Activated CD8-positive, alpha-beta T cell treated with anti-CD3 and anti-CD28 coated beads for 36 hours (primary cell): Measurements from ENCODE around the gene CDH2. TPM values are rescaled to one million over a fixed set of nuclear protein-coding genes. Genes with fewer than 3 reads are reported as not detected.

Experiments
- ATAC-seq: fragments of 200-7000 bp; cut with Tn5 transposase; one replicate; pipeline ENCODE4 v1.10.0; 2021; ENCODE audit warnings: mild to moderate bottlenecking, moderate library complexity
- CTCF ChIA-PET: fragments of 350-600 bp; sonication (Branson Sonifier 250); formaldehyde crosslinking; loops from one replicate; lab custom pipeline; 2021; ENCODE audit warnings: antibody characterized with exemption; lab: Charles Lee
- POLR2A ChIA-PET: fragments of 350-600 bp; sonication (Branson Sonifier 250); formaldehyde crosslinking; loops from one replicate; lab custom pipeline; 2021; ENCODE audit warnings: antibody characterized with exemption; lab: Charles Lee
- DNase-seq: peaks from one replicate; pipeline ENCODE4 v3.0.0-alpha.2; 2020
- H3K27ac Mint-ChIP-seq: one replicate; pipeline ENCODE4 v1.8.0; 2021; ENCODE audit warnings: mild to moderate bottlenecking, mixed read lengths
- H3K27me3 Mint-ChIP-seq: one replicate; pipeline ENCODE4 v1.8.0; 2021; ENCODE audit warnings: mixed read lengths
- H3K36me3 Mint-ChIP-seq: one replicate; pipeline ENCODE4 v1.8.0; 2021; ENCODE audit warnings: low read depth, mixed read lengths
- H3K4me1 Mint-ChIP-seq: one replicate; pipeline ENCODE4 v1.8.0; 2021; ENCODE audit warnings: low read depth, mixed read lengths
- H3K4me3 Mint-ChIP-seq: one replicate; pipeline ENCODE4 v1.8.0; 2021; ENCODE audit warnings: mild to moderate bottlenecking, moderate library complexity, mixed read lengths
- H3K9me3 Mint-ChIP-seq: one replicate; pipeline ENCODE4 v1.8.0; 2021; ENCODE audit warnings: mixed read lengths
- intact Hi-C: fragments of 100-400 bp; cut with micrococcal nuclease; formaldehyde crosslinking; loops from one replicate; pipeline ENCODE4 v1.10.0; 2022
- total RNA-seq, 2 experiments: library from RNA; stranded (reverse); gene quantifications; one replicate each; pipeline ENCODE4 v1.2.3, GENCODE V29; 2021
- TF ChIP-seq, protein P1 (sequence below): fragments of 200-600 bp; IDR thresholded peaks from one replicate; pipeline ENCODE4 v1.8.0; 2022; ENCODE audit warnings: antibody characterized with exemption, mild to moderate bottlenecking

The CDH2 gene
- total RNA-seq, 2 experiments from 2014 or later: 0.18 TPM; not detected in 1

DNA sequence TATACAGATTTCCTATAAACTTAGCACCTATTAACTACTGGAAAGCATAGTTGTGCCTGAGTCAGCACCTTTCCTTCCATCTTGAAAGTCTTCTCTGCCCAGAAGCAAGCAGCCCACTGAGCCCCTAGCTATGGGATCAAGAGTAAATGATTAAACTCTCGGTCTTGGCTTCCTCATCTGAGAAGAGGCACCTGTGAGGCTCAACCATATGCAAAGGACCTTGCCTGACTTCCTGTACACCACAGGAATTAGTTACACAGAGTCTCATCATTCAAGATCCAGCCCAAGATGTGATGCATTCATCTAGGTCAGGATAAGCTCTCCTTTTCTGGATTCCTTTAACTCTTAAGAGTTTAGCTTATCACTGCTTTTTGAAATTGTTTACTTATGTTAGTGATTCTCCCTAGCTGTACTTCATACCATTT is 96.0 kb downstream of the CDH2 start:
- DNase-seq (no peak), ATAC-seq (no peak)
- ChIA-PET CTCF (interaction anchor here (0.8 kb wide), 1 partner anchor 16 kb away, joined by 3 read pairs; no protein-coding TSS in a partner anchor), POLR2A (no interaction called here)
- TF ChIP-seq, protein P1, sequence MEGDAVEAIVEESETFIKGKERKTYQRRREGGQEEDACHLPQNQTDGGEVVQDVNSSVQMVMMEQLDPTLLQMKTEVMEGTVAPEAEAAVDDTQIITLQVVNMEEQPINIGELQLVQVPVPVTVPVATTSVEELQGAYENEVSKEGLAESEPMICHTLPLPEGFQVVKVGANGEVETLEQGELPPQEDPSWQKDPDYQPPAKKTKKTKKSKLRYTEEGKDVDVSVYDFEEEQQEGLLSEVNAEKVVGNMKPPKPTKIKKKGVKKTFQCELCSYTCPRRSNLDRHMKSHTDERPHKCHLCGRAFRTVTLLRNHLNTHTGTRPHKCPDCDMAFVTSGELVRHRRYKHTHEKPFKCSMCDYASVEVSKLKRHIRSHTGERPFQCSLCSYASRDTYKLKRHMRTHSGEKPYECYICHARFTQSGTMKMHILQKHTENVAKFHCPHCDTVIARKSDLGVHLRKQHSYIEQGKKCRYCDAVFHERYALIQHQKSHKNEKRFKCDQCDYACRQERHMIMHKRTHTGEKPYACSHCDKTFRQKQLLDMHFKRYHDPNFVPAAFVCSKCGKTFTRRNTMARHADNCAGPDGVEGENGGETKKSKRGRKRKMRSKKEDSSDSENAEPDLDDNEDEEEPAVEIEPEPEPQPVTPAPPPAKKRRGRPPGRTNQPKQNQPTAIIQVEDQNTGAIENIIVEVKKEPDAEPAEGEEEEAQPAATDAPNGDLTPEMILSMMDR: no peak
- Mint-ChIP-seq H3K27ac (no peak overlapping the region), H3K36me3 (no peaks in the 10 kb centered on the region), H3K4me3 (no peak overlapping the region), H3K4me1 (no peaks in the 10 kb centered on the region), H3K9me3 (no peaks in the 10 kb centered on the region), H3K27me3 (no peaks in the 10 kb centered on the region)
- intact Hi-C loops: no loop called here

DNA sequence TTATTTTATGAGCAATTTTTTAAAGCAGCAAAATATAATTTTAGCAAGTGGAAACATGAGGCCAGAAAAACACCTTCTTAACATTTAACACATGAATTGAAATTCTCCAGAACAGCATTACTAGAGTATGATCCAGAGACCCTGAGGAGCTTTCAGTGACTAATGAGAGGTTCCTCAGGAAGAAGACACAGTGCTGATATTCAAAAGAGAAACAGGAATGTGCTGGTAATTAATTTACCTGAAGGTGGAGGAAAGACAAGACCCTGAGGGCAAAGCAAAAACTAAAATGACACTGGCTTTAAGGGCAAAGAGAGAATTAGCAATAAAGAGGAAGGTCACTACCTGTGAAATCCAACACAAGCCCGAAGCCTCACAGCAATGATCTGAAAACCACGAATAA is 97.0 kb downstream of the CDH2 start:
- Mint-ChIP-seq H3K27ac (no peak overlapping the region), H3K4me1 (no peaks in the 10 kb centered on the region), H3K36me3 (no peaks in the 10 kb centered on the region), H3K27me3 (no peaks in the 10 kb centered on the region), H3K9me3 (no peaks in the 10 kb centered on the region), H3K4me3 (no peak overlapping the region)
- intact Hi-C loops: loop anchor here (10.0 kb wide), 1 partner anchor 55 kb away; no protein-coding TSS in a partner anchor
- ATAC-seq (no peak), DNase-seq (no peak)
- ChIA-PET POLR2A (no interaction called here), CTCF (no interaction called here)
- TF ChIP-seq, protein P1: no peak

DNA sequence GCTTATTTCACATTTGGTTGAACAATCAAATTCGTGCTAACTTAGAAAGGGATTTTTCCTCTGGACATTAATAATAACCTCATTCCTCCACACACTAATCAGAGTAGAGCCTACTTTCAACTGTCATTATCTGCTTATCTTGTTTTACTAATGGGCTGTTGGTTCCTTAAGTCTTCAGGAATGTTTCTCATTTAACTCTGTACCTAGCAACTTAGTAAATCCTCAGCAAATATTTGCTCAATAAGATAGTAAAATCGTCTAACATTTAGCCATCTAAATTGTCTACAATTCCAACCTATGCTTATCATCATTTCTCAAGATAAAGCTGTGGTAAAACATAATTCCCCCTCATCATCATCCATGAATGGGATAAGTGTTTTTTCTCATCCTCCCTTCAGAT is 98.1 kb downstream of the CDH2 start:
- no peaks in the 10 kb centered on the region for H3K9me3 Mint-ChIP-seq
- DNase-seq (no peak), ATAC-seq (no peak)
- intact Hi-C loops: loop anchor here (10.0 kb wide), 1 partner anchor 56 kb away; no protein-coding TSS in a partner anchor
- ChIA-PET POLR2A (no interaction called here), CTCF (no interaction called here)
- no peaks in the 10 kb centered on the region for H3K4me1 Mint-ChIP-seq
- H3K27ac Mint-ChIP-seq: no peak overlapping the region
- TF ChIP-seq, protein P1: no peak
- no peaks in the 10 kb centered on the region for H3K27me3 Mint-ChIP-seq
- H3K36me3 Mint-ChIP-seq: no peaks in the 10 kb centered on the region
- H3K4me3 Mint-ChIP-seq: no peak overlapping the region

DNA sequence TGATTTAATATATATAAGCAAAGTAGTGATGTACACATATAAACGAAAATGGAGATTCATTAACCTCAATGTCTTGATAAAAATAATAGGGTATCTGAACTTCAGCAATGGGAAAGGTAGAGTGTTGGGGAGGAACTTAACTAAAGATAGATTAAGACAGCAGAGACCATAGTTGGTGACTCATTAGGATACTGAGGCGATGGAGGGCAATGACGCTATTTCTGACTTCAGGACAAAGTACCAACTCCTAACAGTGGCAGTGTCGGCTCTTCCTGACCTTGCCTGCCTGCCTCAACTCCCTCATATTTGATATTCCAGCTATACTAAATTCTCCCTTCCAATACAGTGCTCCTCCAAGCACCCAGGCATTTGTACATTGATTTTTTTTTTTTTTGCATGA is 98.6 kb downstream of the CDH2 start:
- TF ChIP-seq, protein P1: no peak
- no peaks in the 10 kb centered on the region for H3K27me3 Mint-ChIP-seq
- no peak overlapping the region for H3K27ac Mint-ChIP-seq
- no peaks in the 10 kb centered on the region for H3K4me1 Mint-ChIP-seq
- ATAC-seq (no peak), DNase-seq (no peak)
- H3K9me3 Mint-ChIP-seq: no peaks in the 10 kb centered on the region
- ChIA-PET POLR2A (no interaction called here), CTCF (no interaction called here)
- H3K36me3 Mint-ChIP-seq: no peaks in the 10 kb centered on the region
- H3K4me3 Mint-ChIP-seq: no peak overlapping the region
- intact Hi-C loops: loop anchor here (10.0 kb wide), 1 partner anchor 57 kb away; no protein-coding TSS in a partner anchor

DNA sequence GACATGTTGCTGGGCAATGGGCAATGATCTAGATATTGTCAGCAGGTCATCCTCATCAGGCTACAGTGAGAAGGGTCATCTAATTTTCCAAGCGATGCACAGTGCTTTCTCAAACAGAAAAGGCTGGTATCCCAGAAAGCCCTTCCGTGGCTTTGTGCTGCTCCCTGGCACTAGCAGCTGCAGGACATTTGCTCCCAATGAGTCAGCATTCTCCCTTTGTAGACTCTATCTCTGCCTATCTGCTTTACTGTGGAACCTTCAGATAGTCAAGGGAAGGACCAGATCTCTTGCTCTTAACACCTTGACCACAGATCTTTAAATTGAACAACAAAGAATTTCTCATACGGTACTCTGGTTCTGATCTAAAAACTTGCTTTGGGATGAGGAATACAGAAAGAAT is 101.4 kb downstream of the CDH2 start:
- Mint-ChIP-seq H3K9me3 (peaks cover 2% of the 10 kb centered on the region), H3K27me3 (no peaks in the 10 kb centered on the region), H3K4me3 (no peak overlapping the region), H3K27ac (no peak overlapping the region), H3K36me3 (no peaks in the 10 kb centered on the region), H3K4me1 (no peaks in the 10 kb centered on the region)
- DNase-seq: no peak
- POLR2A ChIA-PET: no interaction called here
- TF ChIP-seq, protein P1: no peak
- intact Hi-C loops: loop anchor here (10.0 kb wide), 1 partner anchor 59 kb away; no protein-coding TSS in a partner anchor
- ATAC-seq: no peak
- CTCF ChIA-PET: no interaction called here
